Adipocyte (in vitro differentiated cells): ENCODE data around the gene ZFP37.
"Not testable (repeated sequence)": the region's sequence is repeated elsewhere in the genome, so short reads cannot be mapped to it uniquely, and the experiment has no call there.

Experiments
- DNase-seq: peaks from one replicate; pipeline ENCODE4 v3.0.0-alpha.2; 2015; ENCODE audit warnings: low read depth
- H3K27me3 ChIP-seq: replicated peaks from 2 replicates; pipeline ENCODE4 v1.7.0; 2013; ENCODE audit warnings: mild to moderate bottlenecking, low read length, moderate library complexity; ENCODE audit not compliant: control insufficient read depth, insufficient read depth
- H3K36me3 ChIP-seq: 2 replicates; pipeline ENCODE4 v1.7.0; 2013; ENCODE audit warnings: low read length, mild to moderate bottlenecking, moderate library complexity; ENCODE audit not compliant: control insufficient read depth, insufficient read depth, severe bottlenecking
- H3K4me1 ChIP-seq: 2 replicates; pipeline ENCODE4 v1.7.0; 2013; ENCODE audit warnings: mild to moderate bottlenecking, low read length, moderate library complexity; ENCODE audit not compliant: control insufficient read depth, insufficient read depth
- H3K4me3 ChIP-seq: 2 replicates; pipeline ENCODE4 v1.7.0; 2013; ENCODE audit warnings: mild to moderate bottlenecking, low read length, moderate library complexity
- H3K9ac ChIP-seq: 2 replicates; pipeline ENCODE4 v1.7.0; 2013; ENCODE audit warnings: mild to moderate bottlenecking, low read length, moderate library complexity
- H3K9me3 ChIP-seq: 2 replicates; pipeline ENCODE4 v1.7.0; 2013; ENCODE audit warnings: mild to moderate bottlenecking, low read length, moderate library complexity; ENCODE audit not compliant: control insufficient read depth

The ZFP37 gene

DNA sequence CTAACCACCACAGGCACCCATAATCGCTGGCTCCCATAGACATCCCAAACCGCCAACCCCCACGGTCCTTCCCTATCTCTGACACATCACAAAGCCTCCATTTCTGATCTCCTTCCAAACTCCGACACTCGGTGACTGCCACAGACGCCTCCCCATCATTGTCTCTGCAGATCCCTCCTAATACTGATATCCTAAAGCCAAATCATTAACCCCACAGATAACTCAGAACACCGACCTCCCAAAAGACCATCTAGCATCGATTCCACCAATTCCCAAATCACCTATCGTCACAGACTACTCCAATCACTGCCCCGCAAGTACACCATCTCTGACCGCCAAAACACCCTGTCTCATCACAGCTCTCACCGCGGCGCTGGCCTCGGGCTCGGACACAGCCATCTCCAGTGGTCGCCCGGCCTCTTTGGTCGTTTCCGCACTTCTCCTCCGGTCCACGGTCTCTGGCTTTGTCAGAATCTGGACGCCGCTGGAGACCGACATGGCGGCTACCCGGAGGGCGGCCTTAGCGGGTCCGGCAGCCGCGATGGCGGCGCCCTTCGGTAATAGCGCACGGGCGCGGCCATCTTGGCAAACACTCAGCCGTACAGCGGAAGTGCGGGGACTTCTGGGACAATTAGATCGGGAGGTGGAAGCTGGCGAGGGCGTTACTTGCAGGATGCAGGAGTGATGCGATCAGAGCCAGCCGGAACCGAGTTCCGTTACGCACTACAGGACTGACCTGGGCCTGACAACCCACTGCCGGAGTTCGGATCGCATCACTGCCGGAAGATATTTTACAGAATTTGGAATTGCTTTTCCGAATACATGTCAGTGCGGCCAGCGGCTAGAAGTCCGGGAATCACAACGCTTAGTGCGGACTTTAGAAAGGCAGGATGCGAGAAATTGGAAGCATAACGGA lies at the start of gene ZFP37:
Gene ZFP37, minus strand, starts transcription at position 534 of the 916 bp plus-strand sequence. Its CDS starts 36 bp downstream, at position 498.
- peak within 1 kb of the TSS; percentile 86 for H3K9ac ChIP-seq
- peak; percentile 97 for DNase-seq
- H3K9me3 ChIP-seq = peaks cover 66% of the 10 kb centered on the region
- peak within 1 kb of the TSS; percentile 99 for H3K4me3 ChIP-seq
- peaks cover 4% of the 10 kb centered on the region for H3K4me1 ChIP-seq
- peaks cover 2% of the 10 kb centered on the region for H3K27me3 ChIP-seq
- H3K36me3 ChIP-seq = no peaks in the 10 kb centered on the region

DNA sequence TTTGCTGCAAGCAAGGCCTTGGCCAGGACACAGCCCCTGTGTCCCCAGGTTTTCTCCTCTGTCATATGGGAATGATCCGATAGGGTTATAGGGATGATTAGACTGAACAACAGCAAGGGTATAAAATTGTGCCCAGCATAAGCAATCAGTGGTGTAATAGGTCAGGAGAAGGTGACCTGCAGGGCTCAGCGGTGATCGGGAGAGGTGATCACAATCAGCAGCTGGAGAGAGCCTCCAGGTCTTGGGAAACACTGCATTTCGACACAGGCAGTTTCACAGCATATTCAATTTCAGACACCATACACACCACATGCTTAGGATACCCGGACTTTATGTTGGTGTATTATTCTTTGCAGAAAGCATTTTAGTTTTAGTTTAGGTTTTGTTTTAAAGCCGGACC lies 48.8 kb upstream of the ZFP37 start:
- H3K4me3 ChIP-seq, H3K4me1 ChIP-seq, H3K36me3 ChIP-seq, H3K9ac ChIP-seq, DNase-seq, H3K27me3 ChIP-seq, H3K9me3 ChIP-seq: not testable (repeated sequence)

DNA sequence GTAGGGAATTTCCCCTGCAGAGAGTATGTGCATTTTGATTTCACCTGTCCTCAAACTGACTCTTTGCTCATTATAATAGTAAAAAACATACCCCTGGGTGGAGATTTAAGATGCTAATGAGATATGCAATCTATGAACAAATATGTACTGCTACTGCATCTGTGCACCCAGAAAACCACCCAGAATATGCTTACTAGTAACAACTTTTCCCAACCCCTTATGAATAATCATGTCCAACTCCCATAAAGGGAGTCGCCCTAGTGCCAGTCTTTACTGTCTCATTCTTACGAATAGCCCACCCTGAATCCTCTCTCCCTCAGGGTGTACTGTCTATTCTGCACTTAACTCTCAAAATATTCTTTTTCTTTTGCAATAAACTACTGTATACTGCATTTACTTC lies 39.0 kb upstream of the ZFP37 start:
- DNase-seq = no peak
- Histone ChIP-seq H3K4me1 (no peaks in the 10 kb centered on the region), H3K36me3 (no peaks in the 10 kb centered on the region), H3K4me3 (no peak overlapping the region), H3K9ac (no peak overlapping the region), H3K9me3 (peaks cover 7% of the 10 kb centered on the region), H3K27me3 (no peaks in the 10 kb centered on the region)

DNA sequence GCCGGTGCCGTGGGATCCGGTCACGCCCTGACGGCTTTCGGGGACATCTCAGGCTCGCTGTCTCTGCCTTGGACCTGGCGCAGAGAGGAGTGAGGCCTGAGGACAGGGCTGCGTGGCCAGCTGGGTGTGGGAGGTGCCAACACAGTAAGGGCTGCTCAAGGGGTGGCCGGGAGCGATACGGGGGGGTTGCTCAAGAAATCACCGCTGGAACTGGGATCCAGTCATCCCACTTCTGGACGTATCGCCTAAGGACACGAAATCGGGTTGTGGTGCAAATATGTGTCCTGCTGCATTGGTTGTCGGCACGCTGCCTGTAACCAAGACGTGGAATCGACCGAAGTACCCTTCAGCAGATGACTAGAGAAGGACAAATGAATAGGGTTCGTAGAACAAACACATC lies 33.4 kb upstream of the ZFP37 start:
- not testable (repeated sequence) for H3K4me3 ChIP-seq, H3K9ac ChIP-seq, DNase-seq, H3K36me3 ChIP-seq, H3K4me1 ChIP-seq, H3K27me3 ChIP-seq
- H3K9me3 ChIP-seq = peaks cover 14% of the 10 kb centered on the region

DNA sequence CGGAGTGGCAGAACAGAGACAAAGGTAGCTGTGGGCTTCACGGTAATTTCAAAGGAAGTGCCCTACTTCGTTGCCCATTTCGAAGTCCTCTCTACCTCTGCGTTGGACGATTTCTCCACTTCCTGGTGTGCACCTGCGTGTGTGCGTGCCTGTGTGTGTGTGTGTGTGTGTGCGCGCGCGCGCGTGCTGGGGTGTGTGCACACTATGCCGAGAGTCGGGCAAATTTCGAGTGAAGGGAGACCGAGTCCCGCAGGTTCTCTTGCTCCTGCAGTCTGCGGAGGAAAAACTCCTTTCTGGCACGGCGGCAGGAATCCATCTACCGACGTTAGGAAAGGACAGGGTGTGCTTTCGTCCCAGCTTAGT lies 32.6 kb upstream of the ZFP37 start:
- not testable (repeated sequence) for H3K36me3 ChIP-seq, DNase-seq, H3K9ac ChIP-seq, H3K4me3 ChIP-seq, H3K27me3 ChIP-seq, H3K4me1 ChIP-seq
- peaks cover 14% of the 10 kb centered on the region for H3K9me3 ChIP-seq

DNA sequence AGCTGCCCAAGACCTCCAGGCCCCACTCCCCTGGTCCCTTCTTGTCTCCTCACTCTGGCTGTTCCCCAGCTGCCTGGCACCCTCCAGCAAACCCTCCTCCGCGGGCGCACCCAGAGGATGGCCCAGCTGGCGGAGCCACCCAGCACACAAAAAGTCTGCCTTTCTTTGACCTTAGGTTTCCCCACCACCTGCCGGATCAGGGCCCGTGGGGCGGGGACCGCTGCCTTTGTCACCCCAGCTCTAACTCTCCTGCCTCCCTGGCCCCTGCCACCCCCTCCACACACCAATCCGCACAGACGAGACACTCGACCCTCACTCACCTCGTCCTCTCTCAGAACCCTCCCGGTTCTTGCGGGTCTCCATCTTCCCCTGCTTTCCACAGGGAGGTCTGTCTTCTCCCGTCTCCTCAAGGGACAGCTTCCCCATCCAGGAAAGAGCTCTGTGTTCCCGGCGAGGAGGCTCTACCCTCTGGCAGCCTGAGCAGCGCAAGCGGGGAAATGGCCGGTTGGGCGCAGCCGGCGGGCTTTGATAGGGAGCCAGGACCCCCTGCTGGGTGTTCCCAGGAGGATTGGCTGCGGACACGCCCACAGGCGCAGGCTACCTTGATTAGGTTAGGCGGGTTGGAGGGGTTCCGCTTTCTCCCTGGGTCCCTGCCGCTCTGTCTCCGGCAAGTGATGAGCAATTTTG lies 32.1 kb upstream of the ZFP37 start:
- not testable (repeated sequence) for DNase-seq, H3K27me3 ChIP-seq, H3K9ac ChIP-seq, H3K36me3 ChIP-seq, H3K4me1 ChIP-seq, H3K4me3 ChIP-seq
- peaks cover 14% of the 10 kb centered on the region for H3K9me3 ChIP-seq

DNA sequence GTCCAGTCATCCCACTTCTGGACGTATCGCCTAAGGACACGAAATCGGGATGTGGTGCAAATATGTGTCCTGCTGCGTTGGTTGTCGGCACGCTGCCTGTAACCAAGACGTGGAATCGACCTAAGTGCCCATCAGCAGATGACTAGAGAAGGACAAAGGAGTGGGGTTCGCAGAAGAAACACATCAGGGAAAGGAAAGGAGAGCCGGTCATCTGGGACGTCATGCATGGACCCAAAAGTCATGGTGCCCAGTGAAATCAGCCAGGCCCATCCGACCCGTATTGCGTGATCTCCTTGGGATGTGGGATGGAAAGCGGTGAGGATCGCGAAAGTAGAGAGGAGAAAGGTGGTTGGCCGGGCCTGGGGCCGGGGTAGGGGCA lies 6.4 kb upstream of the ZFP37 start:
- not testable (repeated sequence) for DNase-seq, H3K36me3 ChIP-seq, H3K27me3 ChIP-seq, H3K4me3 ChIP-seq, H3K9ac ChIP-seq, H3K4me1 ChIP-seq
- peaks cover 29% of the 10 kb centered on the region for H3K9me3 ChIP-seq

DNA sequence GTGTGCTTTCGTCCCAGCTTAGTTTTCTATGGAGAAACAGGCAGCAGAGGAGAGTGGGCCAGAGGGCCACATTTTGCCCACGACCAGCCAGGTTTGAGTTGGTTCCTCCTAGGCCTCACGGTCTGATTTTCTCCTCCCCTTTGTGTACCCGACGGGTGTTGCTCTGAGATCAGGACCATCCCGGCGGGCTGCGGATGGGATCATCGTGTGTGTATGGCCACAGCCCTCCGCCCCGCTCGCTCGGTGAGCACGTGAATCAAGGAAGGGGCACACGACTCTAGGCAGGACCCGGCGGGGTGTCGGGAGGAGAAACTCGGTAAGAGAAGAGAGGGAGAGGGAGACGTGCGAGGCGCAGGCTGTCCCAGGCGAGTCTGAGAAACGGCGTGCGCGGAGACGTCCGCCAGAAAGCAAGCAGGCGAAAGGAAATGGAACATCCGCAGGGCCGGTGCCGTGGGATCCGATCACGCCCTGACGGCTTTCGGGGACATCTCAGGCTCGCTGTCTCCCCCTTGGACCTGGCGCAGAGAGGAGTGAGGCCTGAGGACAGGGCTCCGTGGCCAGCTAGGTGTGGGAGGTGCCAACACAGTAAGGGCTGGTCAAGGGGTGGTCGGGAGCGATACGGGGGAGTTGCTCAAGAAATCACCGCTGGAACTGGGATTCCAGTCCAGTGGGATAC lies 5.9 kb upstream of the ZFP37 start:
- H3K4me1 ChIP-seq, H3K4me3 ChIP-seq, DNase-seq: not testable (repeated sequence)

DNA sequence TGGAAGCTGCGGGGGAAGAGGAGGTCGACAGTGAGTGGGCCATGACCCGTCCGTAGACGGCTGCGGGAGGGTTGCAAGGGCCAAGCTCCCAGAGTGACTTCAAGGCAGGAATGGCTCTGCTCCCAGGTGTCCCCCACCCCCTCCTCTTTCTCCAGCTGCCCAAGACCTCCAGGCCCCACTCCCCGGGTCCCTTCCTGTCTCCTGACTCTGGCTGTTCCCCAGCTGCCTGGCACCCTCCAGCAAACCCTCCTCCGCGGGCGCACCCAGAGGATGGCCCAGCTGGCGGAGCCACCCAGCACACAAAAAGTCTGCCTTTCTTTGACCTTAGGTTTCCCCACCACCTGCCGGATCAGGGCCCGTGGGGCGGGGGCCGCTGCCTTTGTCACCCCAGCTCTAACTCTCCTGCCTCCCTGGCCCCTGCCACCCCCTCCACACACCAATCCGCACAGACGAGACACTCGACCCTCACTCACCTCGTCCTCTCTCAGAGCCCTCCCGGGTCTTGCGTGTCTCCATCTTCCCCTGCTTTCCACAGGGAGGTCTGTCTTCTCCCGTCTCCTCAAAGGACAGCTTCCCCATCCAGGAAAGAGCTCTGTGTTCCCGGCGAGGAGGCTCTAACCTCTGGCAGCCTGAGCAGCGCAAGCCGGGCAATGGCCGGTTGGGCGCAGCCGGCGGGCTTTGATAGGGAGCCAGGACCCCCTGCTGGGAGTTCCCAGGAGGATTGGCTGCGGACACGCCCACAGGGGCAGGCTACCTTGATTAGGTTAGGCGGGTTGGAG lies 4.7 kb upstream of the ZFP37 start:
- not testable (repeated sequence) for H3K4me3 ChIP-seq, H3K27me3 ChIP-seq, H3K4me1 ChIP-seq, H3K9ac ChIP-seq, DNase-seq, H3K36me3 ChIP-seq
- peaks cover 33% of the 10 kb centered on the region for H3K9me3 ChIP-seq

More for the DNA sequence above, 5.9 kb upstream of the ZFP37 start:
- H3K36me3 ChIP-seq, H3K9ac ChIP-seq, H3K27me3 ChIP-seq: not testable (repeated sequence)
- H3K9me3 ChIP-seq = peaks cover 30% of the 10 kb centered on the region

DNA sequence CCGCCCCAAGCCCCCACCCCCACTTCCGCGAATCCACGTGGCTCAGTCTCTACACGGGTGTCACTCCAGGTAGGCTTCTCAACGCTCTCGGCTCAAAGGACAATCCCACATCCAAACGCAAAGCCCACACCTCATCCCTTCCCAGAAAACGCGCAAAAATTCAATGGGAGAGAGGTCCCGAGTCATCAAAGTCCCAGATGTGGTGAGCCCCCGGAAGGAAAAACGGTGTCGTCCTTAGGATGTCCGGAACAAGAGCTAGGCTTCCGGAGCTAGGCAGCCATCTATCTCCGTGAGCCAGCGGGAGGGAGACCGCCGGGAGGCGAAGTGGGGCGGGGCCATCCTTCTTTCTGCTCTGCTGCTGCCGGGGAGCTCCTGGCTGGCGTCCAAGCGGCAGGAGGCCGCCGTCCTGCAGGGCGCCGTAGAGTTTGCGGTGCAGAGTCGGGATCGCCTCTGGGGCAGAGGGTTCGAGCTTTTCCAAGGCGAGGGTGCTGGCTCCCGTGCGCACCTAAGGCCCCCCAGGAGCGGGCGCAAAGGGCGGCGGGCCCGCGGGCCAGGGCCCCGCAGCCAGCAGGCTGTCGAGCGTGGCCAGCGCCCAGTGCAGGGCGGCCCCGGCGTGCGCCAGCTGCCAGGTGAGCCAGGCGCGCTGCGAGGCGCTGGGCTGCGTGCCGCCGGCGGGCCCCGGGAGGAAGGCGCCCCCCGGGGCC lies 3.2 kb upstream of the ZFP37 start:
- not testable (repeated sequence) for H3K9ac ChIP-seq, H3K4me3 ChIP-seq, DNase-seq, H3K36me3 ChIP-seq, H3K4me1 ChIP-seq, H3K27me3 ChIP-seq
- H3K9me3 ChIP-seq = peaks cover 43% of the 10 kb centered on the region
